ENCODE measurements around the gene PRDM16. TPM values are rescaled to one million over a fixed set of nuclear protein-coding genes. Genes with fewer than 3 reads are reported as not detected.

PRDM16 gene
- total RNA-seq, 1 experiment from 2014 or later = not detected

DNA sequence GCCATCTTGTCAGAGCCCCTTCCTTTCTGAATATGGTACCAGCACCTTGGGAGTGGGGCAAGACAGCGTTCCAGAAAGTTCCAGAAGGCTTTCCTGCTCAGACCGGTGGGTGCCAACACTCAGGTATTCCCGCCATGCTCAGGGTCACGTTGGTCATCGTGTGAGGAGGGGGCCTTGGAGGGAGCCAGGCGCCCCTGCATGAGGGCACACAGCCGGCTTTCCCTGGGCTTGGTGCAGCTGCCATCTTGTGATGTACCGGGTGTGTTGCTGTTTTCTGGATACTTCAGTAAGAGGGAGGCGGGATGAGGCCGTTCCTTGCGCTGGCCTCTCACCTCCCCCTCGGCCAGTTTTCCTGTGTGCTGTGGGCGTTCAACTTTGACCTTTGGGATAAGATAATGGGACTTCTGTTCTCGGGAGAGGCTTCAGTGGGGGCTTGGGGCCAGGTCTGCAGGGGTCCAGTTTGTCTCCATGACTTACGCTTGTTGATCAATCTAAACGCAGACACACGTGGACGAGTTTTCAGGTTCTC lies 69.7 kb downstream of the PRDM16 start:
- ChIA-PET POLR2A (no interaction called here), CTCF (no interaction called here)
- Mint-ChIP-seq H3K4me1 (ENCODE audit: insufficient read depth, unreplicated experiment) (no peaks in the 10 kb centered on the region), H3K27me3 (ENCODE audit: insufficient read depth, unreplicated experiment) (no peaks in the 10 kb centered on the region), H3K4me3 (ENCODE audit: unreplicated experiment) (no peak overlapping the region), H3K9me3 (ENCODE audit: unreplicated experiment) (no peaks in the 10 kb centered on the region), H3K36me3 (ENCODE audit: insufficient read depth, unreplicated experiment) (no peaks in the 10 kb centered on the region), H3K27ac (ENCODE audit: low read depth, unreplicated experiment) (no peak overlapping the region)
- intact Hi-C loops (cut with micrococcal nuclease) = no loop called here
- no peak for TF ChIP-seq CTCF (IDR thresholded peaks at IDR 0.05; ENCODE audit: unreplicated experiment)
- no peak for DNase-seq (ENCODE audit: unreplicated experiment)
- no TSS peak for BruUV-seq (replicated peaks)

GRCh38 chr1:3139451-3139852 lies 70.4 kb downstream of the PRDM16 start:
- H3K27me3 Mint-ChIP-seq (ENCODE audit: insufficient read depth, unreplicated experiment) = no peaks in the 10 kb centered on the region
- POLR2A ChIA-PET = no interaction called here
- intact Hi-C loops (cut with micrococcal nuclease) = no loop called here
- H3K36me3 Mint-ChIP-seq (ENCODE audit: insufficient read depth, unreplicated experiment) = no peaks in the 10 kb centered on the region
- H3K27ac Mint-ChIP-seq (ENCODE audit: low read depth, unreplicated experiment) = no peak overlapping the region
- CTCF ChIA-PET = no interaction called here
- no peak for DNase-seq (ENCODE audit: unreplicated experiment)
- no peak for TF ChIP-seq CTCF (IDR thresholded peaks at IDR 0.05; ENCODE audit: unreplicated experiment)
- no TSS peak for BruUV-seq (replicated peaks)
- no peaks in the 10 kb centered on the region for H3K9me3 Mint-ChIP-seq (ENCODE audit: unreplicated experiment)
- no peak overlapping the region for H3K4me3 Mint-ChIP-seq (ENCODE audit: unreplicated experiment)
- no peaks in the 10 kb centered on the region for H3K4me1 Mint-ChIP-seq (ENCODE audit: insufficient read depth, unreplicated experiment)

GRCh38 chr1:3139871-3140361 lies 70.9 kb downstream of the PRDM16 start:
- Mint-ChIP-seq H3K27ac (ENCODE audit: low read depth, unreplicated experiment) (no peak overlapping the region), H3K27me3 (ENCODE audit: insufficient read depth, unreplicated experiment) (no peaks in the 10 kb centered on the region), H3K36me3 (ENCODE audit: insufficient read depth, unreplicated experiment) (no peaks in the 10 kb centered on the region), H3K4me1 (ENCODE audit: insufficient read depth, unreplicated experiment) (no peaks in the 10 kb centered on the region), H3K4me3 (ENCODE audit: unreplicated experiment) (no peak overlapping the region), H3K9me3 (ENCODE audit: unreplicated experiment) (no peaks in the 10 kb centered on the region)
- POLR2A ChIA-PET = no interaction called here
- no peak for DNase-seq (ENCODE audit: unreplicated experiment)
- TF ChIP-seq CTCF (IDR thresholded peaks at IDR 0.05; ENCODE audit: unreplicated experiment) = no peak
- CTCF ChIA-PET = no interaction called here
- no TSS peak for BruUV-seq (replicated peaks)
- intact Hi-C loops (cut with micrococcal nuclease) = no loop called here

GRCh38 chr1:3140437-3140836 lies 71.4 kb downstream of the PRDM16 start:
- BruUV-seq (replicated peaks) = no TSS peak
- H3K27me3 Mint-ChIP-seq (ENCODE audit: insufficient read depth, unreplicated experiment) = no peaks in the 10 kb centered on the region
- intact Hi-C loops (cut with micrococcal nuclease) = no loop called here
- no peak overlapping the region for H3K4me3 Mint-ChIP-seq (ENCODE audit: unreplicated experiment)
- no peak overlapping the region for H3K27ac Mint-ChIP-seq (ENCODE audit: low read depth, unreplicated experiment)
- CTCF ChIA-PET = no interaction called here
- POLR2A ChIA-PET = no interaction called here
- no peak for TF ChIP-seq CTCF (IDR thresholded peaks at IDR 0.05; ENCODE audit: unreplicated experiment)
- no peaks in the 10 kb centered on the region for H3K4me1 Mint-ChIP-seq (ENCODE audit: insufficient read depth, unreplicated experiment)
- H3K36me3 Mint-ChIP-seq (ENCODE audit: insufficient read depth, unreplicated experiment) = no peaks in the 10 kb centered on the region
- no peaks in the 10 kb centered on the region for H3K9me3 Mint-ChIP-seq (ENCODE audit: unreplicated experiment)
- DNase-seq (ENCODE audit: unreplicated experiment) = no peak

All from MCF 10A (cell line).